H1 (cell line): ENCODE measurements around the gene VAPA. TPM values are rescaled to one million over a fixed set of nuclear protein-coding genes. Genes with fewer than 3 reads are reported as not detected.

Experiments used
- CTCF ChIA-PET: fragments of 300-600 bp; sonication (Branson Sonifier 250); formaldehyde crosslinking; loops from one replicate; lab custom pipeline; 2021; ENCODE audit not compliant: partially characterized antibody; lab: Charles Lee
- POLR2A ChIA-PET: fragments of 300-600 bp; sonication (Branson Sonifier 250); formaldehyde crosslinking; loops from one replicate; lab custom pipeline; 2021; ENCODE audit warnings: inconsistent platforms; ENCODE audit not compliant: partially characterized antibody; lab: Charles Lee
- DNase-seq, 2 experiments: peaks; one replicate each; pipeline versions ENCODE4 v3.0.0 to v3.0.0-alpha.2; 2010 to 2022; ENCODE audit warnings: low spot score in 2 of 2, low read depth in 1 of 2, mixed read lengths in 1 of 2
- FAIRE-seq: peaks from 2 replicates; lab custom pipeline; 2011; peaks lifted over from hg19 to GRCh38; lab: Jason Lieb, UNC
- H2AFZ ChIP-seq: 2 replicates; pipeline ENCODE4 v1.8.1; 2012; ENCODE audit warnings: low read length, inconsistent platforms
- H2AK5ac ChIP-seq: 2 replicates; pipeline ENCODE4 v1.6.1; 2013; ENCODE audit warnings: low read depth, low read length
- H2BK120ac ChIP-seq: replicated peaks from 2 replicates; pipeline ENCODE3; 2013; ENCODE audit warnings: low read depth, low read length, inconsistent platforms
- H2BK12ac ChIP-seq: 2 replicates; pipeline ENCODE4 v1.6.1; 2013; ENCODE audit warnings: low read depth, low read length
- H2BK15ac ChIP-seq: 2 replicates; pipeline ENCODE4 v1.6.1; 2013; ENCODE audit warnings: low read length
- H2BK20ac ChIP-seq: 2 replicates; pipeline ENCODE4 v1.6.1; 2013; ENCODE audit warnings: low read length
- H2BK5ac ChIP-seq: 2 replicates; pipeline ENCODE4 v1.6.1; 2013; ENCODE audit warnings: low read depth, low read length
- H3K14ac ChIP-seq: 2 replicates; pipeline ENCODE4 v1.6.1; 2013; ENCODE audit warnings: inconsistent platforms; ENCODE audit not compliant: insufficient read length
- H3K18ac ChIP-seq: 2 replicates; pipeline ENCODE4 v1.6.1; 2013; ENCODE audit warnings: low read length; ENCODE audit errors: extremely low read depth
- H3K23ac ChIP-seq: 2 replicates; pipeline ENCODE4 v1.6.1; 2013; ENCODE audit warnings: inconsistent platforms; ENCODE audit not compliant: insufficient read length
- H3K23me2 ChIP-seq: 2 replicates; pipeline ENCODE4 v1.6.1; 2013; ENCODE audit warnings: low read depth, low read length
- H3K27ac ChIP-seq: 2 replicates; pipeline ENCODE4 v1.6.1; 2011; ENCODE audit warnings: low read depth, low read length, inconsistent platforms
- H3K27me3 ChIP-seq, 4 experiments: replicated peaks in 1 of 4; 1 replicate in 1 of 4; 2 replicates in 3 of 4; pipeline versions ENCODE4 v1.6.1 to v1.8.1; 2011 to 2013; ENCODE audit warnings: low read length in 3 of 4, mild to moderate bottlenecking in 3 of 4, inconsistent platforms in 2 of 4, mixed read lengths in 2 of 4, moderate library complexity in 1 of 4; ENCODE audit not compliant: control insufficient read depth in 3 of 4, insufficient read depth in 3 of 4; ENCODE audit errors: extremely low read depth in 1 of 4
- H3K36me3 ChIP-seq, 4 experiments: 2 replicates each; pipeline versions ENCODE4 v1.6.1 to v1.8.1; 2011 to 2013; ENCODE audit warnings: mild to moderate bottlenecking in 4 of 4, low read length in 3 of 4, moderate library complexity in 2 of 4, control low read depth in 1 of 4, inconsistent platforms in 1 of 4; ENCODE audit not compliant: insufficient read depth in 4 of 4, control insufficient read depth in 2 of 4
- H3K4ac ChIP-seq: replicated peaks from 2 replicates; pipeline ENCODE3; 2013; ENCODE audit warnings: low read length, low read depth, mixed read lengths, inconsistent platforms; ENCODE audit not compliant: insufficient read length
- H3K4me1 ChIP-seq, 4 experiments: replicated peaks in 1 of 4; 1 replicate in 1 of 4; 2 replicates in 3 of 4; pipeline versions ENCODE4 v1.6.1 to v1.8.1; 2011 to 2013; ENCODE audit warnings: low read length in 3 of 4, inconsistent platforms in 2 of 4, mixed read lengths in 1 of 4; ENCODE audit not compliant: insufficient read depth in 4 of 4, control insufficient read depth in 3 of 4
- H3K4me2 ChIP-seq, 2 experiments: 2 replicates each; pipeline versions ENCODE4 v1.6.1 to v1.8.1; 2011 to 2013; ENCODE audit warnings: low read depth in 2 of 2, low read length in 2 of 2, control low read depth in 1 of 2, inconsistent platforms in 1 of 2, mild to moderate bottlenecking in 1 of 2; ENCODE audit not compliant: insufficient read depth in 1 of 2
- H3K4me3 ChIP-seq, 4 experiments: fragments of 200-600, 300-600 bp in 1 of 4; sonication (generic), shearing (Covaris generic), sonication (Bioruptor Twin) in 1 of 4; 2 replicates each; pipeline versions ENCODE4 v1.5.1 to v1.8.1; 2011 to 2016; ENCODE audit warnings: low read length in 4 of 4, low read depth in 3 of 4, control low read depth in 2 of 4, inconsistent platforms in 2 of 4, mild to moderate bottlenecking in 2 of 4, mixed read lengths in 1 of 4, moderate library complexity in 1 of 4; ENCODE audit not compliant: insufficient read depth in 2 of 4; ENCODE audit errors: extremely low read depth in 1 of 4
- H3K56ac ChIP-seq: replicated peaks from 2 replicates; pipeline ENCODE3; 2013; ENCODE audit warnings: low read depth, mild to moderate bottlenecking, mixed read lengths, low read length, inconsistent platforms; ENCODE audit not compliant: insufficient read length
- H3K79me1 ChIP-seq: 2 replicates; pipeline ENCODE4 v1.6.1; 2013; ENCODE audit warnings: low read depth, low read length, control low read depth
- H3K79me2 ChIP-seq, 2 experiments: 2 replicates each; pipeline versions ENCODE4 v1.6.1 to v1.8.1; 2012 to 2013; ENCODE audit warnings: low read length in 2 of 2, mild to moderate bottlenecking in 2 of 2, inconsistent platforms in 1 of 2; ENCODE audit not compliant: insufficient read depth in 2 of 2, control insufficient read depth in 1 of 2
- H3K9ac ChIP-seq, 4 experiments: replicated peaks in 1 of 4; 1 replicate in 1 of 4; 2 replicates in 3 of 4; pipeline versions ENCODE4 v1.6.1 to v1.8.1; 2011 to 2013; ENCODE audit warnings: low read depth in 3 of 4, low read length in 3 of 4, control low read depth in 2 of 4, mild to moderate bottlenecking in 2 of 4, moderate library complexity in 2 of 4, inconsistent platforms in 1 of 4; ENCODE audit errors: extremely low read depth in 1 of 4
- H3K9me3 ChIP-seq, 2 experiments: 2 replicates each; pipeline versions ENCODE4 v1.6.1 to v1.8.1; 2012 to 2013; ENCODE audit warnings: mild to moderate bottlenecking in 2 of 2, moderate library complexity in 2 of 2, control low read depth in 1 of 2, inconsistent platforms in 1 of 2, low read depth in 1 of 2, low read length in 1 of 2, mixed read lengths in 1 of 2; ENCODE audit not compliant: insufficient read depth in 2 of 2
- H4K20me1 ChIP-seq, 2 experiments: replicated peaks in 1 of 2; 2 replicates each; pipeline versions ENCODE3 to v1.8.1; 2011 to 2013; ENCODE audit warnings: inconsistent platforms in 2 of 2, low read length in 2 of 2, mild to moderate bottlenecking in 1 of 2; ENCODE audit not compliant: insufficient read depth in 2 of 2, control insufficient read depth in 1 of 2
- H4K5ac ChIP-seq: 2 replicates; pipeline ENCODE4 v1.6.1; 2013; ENCODE audit warnings: low read length, low read depth, mixed read lengths, inconsistent platforms; ENCODE audit not compliant: insufficient read length
- H4K8ac ChIP-seq: 2 replicates; pipeline ENCODE4 v1.8.0; 2013; ENCODE audit warnings: mild to moderate bottlenecking, moderate library complexity, low read length, inconsistent platforms; ENCODE audit not compliant: insufficient read depth; ENCODE audit errors: extremely low read depth
- H4K91ac ChIP-seq: replicated peaks from 2 replicates; pipeline ENCODE3; 2013; ENCODE audit warnings: low read length, mixed read lengths, inconsistent platforms; ENCODE audit not compliant: insufficient read length
- ASH2L ChIP-seq: fragments of 200-600, 300-600 bp; sonication (generic); IDR thresholded peaks from one replicate; pipeline ENCODE4 v1.7.1; 2017; ENCODE audit warnings: low read length
- ATF3 ChIP-seq: IDR thresholded peaks from 2 replicates; pipeline ENCODE4 v1.6.1; 2011; ENCODE audit warnings: low read depth, mild to moderate bottlenecking, low read length; ENCODE audit not compliant: insufficient read depth
- BCL11A ChIP-seq, 2 experiments: IDR thresholded peaks; one replicate each; pipeline ENCODE4 v1.6.1; 2011; ENCODE audit warnings: low read depth in 2 of 2, low read length in 2 of 2, mild to moderate bottlenecking in 2 of 2
- GABPA ChIP-seq: IDR thresholded peaks from 2 replicates; pipeline ENCODE4 v1.6.1; 2011; ENCODE audit warnings: mild to moderate bottlenecking, low read length, moderate library complexity, borderline replicate concordance; ENCODE audit not compliant: insufficient read depth
- JUN ChIP-seq: IDR thresholded peaks from 2 replicates; pipeline ENCODE4 v1.6.1; 2011; ENCODE audit warnings: low read depth, mild to moderate bottlenecking, improper control_type of control experiment, low read length
- KDM4A ChIP-seq: IDR thresholded peaks from one replicate; pipeline ENCODE4 v1.7.1; 2012; ENCODE audit warnings: low read depth, mild to moderate bottlenecking, moderate library complexity, low read length, inconsistent platforms; ENCODE audit not compliant: severe bottlenecking
- MAFK ChIP-seq: IDR thresholded peaks from 2 replicates; pipeline ENCODE4 v1.6.1; 2012; ENCODE audit warnings: low read depth, mild to moderate bottlenecking, improper control_type of control experiment, low read length
- NRF1 ChIP-seq: IDR thresholded peaks from 2 replicates; pipeline ENCODE4 v1.6.1; 2011; ENCODE audit warnings: mild to moderate bottlenecking, low read depth, low read length, improper control_type of control experiment
- RBBP5 ChIP-seq: IDR thresholded peaks from 2 replicates; pipeline ENCODE4 v1.7.1; 2012; ENCODE audit warnings: low read depth, mild to moderate bottlenecking, inconsistent platforms, low read length, moderate library complexity, borderline replicate concordance
- SP2 ChIP-seq: IDR thresholded peaks from 2 replicates; pipeline ENCODE4 v1.6.1; 2012; ENCODE audit warnings: mild to moderate bottlenecking, low read length, inconsistent platforms
- TAF1 ChIP-seq: IDR thresholded peaks from 2 replicates; pipeline ENCODE4 v1.6.1; 2011; ENCODE audit warnings: mild to moderate bottlenecking, low read depth, low read length
- TAF7 ChIP-seq: optimal IDR thresholded peaks from 2 replicates; pipeline ENCODE3; 2011; ENCODE audit warnings: low read depth, mild to moderate bottlenecking, inconsistent platforms, low read length, moderate library complexity, borderline replicate concordance
- TCF12 ChIP-seq: IDR thresholded peaks from 2 replicates; pipeline ENCODE4 v1.6.1; 2011; ENCODE audit warnings: low read depth, mild to moderate bottlenecking, low read length
- TEAD4 ChIP-seq: IDR thresholded peaks from 2 replicates; pipeline ENCODE4 v1.6.1; 2012; ENCODE audit warnings: low read depth, low read length, inconsistent platforms, mixed read lengths
- ZNF274 ChIP-seq: IDR thresholded peaks from 2 replicates; pipeline ENCODE4 v1.7.0; 2012; ENCODE audit warnings: low read length, borderline replicate concordance; ENCODE audit errors: extremely low read depth
- WGBS, 2 experiments: shearing (Covaris generic) in 1 of 2; methylation state at CpG; one replicate each; pipeline versions ENCODE4 v1.1.6 to v1.1.7; 2013 to 2015; ENCODE audit warnings: low lambda C conversion rate in 2 of 2, mixed read lengths in 2 of 2, inconsistent platforms in 1 of 2, low coverage in 1 of 2, missing lambda C conversion rate in 1 of 2; ENCODE audit not compliant: insufficient replicate concordance in 2 of 2, insufficient coverage in 1 of 2, insufficient read length in 1 of 2; ENCODE audit errors: extremely low coverage in 1 of 2, missing lambda C conversion rate in 1 of 2; 5-methylcytosine and 5-hydroxymethylcytosine counted together
- polyA plus RNA-seq, 7 experiments: library from polyadenylated mRNA; depleted of rRNA in 3 of 7; stranded (reverse) in 5 of 7; unstranded in 2 of 7; fragments of >200 nt in 5 of 7; fragments of 200-250 nt in 2 of 7; gene quantifications; 1 replicate in 5 of 7; 2 replicates in 1 of 7; 4 replicates in 1 of 7; pipeline versions ENCODE4 v1.2.1 to v1.2.3, GENCODE V29; 2011 to 2013; ENCODE audit warnings: missing spikeins in 2 of 7, mixed read lengths in 2 of 7
- total RNA-seq: library from RNA; stranded (reverse); fragmentation: NEBNext Ultra II Directional; extraction: Animal tissue kit (Norgen Biotek cat#: 25700); gene quantifications from 2 replicates; pipeline ENCODE4 v1.2.1, GENCODE V29; 2021

Gene VAPA
- total and polyA plus RNA-seq, 2 of the 8 experiments (the other 6 are each of a cell fraction or from before 2014, with no cell fraction given) = 79.7 to 130 TPM

- H3K79me2 ChIP-seq = no peaks in the 10 kb centered on the region
- H2BK12ac ChIP-seq = no peak overlapping the region
- no peak overlapping the region for H4K91ac ChIP-seq
- H3K18ac ChIP-seq = no peak overlapping the region
- no peak overlapping the region for H3K56ac ChIP-seq
- WGBS, 2 experiments = 88% methylated on average over 5 of the region's 5 CpGs; no CpG with 5 or more reads in 1 of the 2 experiments
- no peak overlapping the region for H2BK5ac ChIP-seq
- no peaks in the 10 kb centered on the region for H3K23me2 ChIP-seq
- no peak overlapping the region for H2BK120ac ChIP-seq
- no peak overlapping the region for H2BK20ac ChIP-seq
- H3K4me1 ChIP-seq = no peaks in the 10 kb centered on the region
- no peak overlapping the region for H2AK5ac ChIP-seq
- no peaks in the 10 kb centered on the region for H3K79me1 ChIP-seq
- no peak for DNase-seq
- no peaks in the 10 kb centered on the region for H3K27me3 ChIP-seq
- no peak overlapping the region for H3K27ac ChIP-seq
- no peak overlapping the region for H2BK15ac ChIP-seq
- no peak overlapping the region for H3K14ac ChIP-seq
- no peak overlapping the region for H4K8ac ChIP-seq
- no peaks in the 10 kb centered on the region for H3K9me3 ChIP-seq
- POLR2A ChIA-PET = interaction anchor here (1.2 kb wide), 1 partner anchor 23 kb away, joined by 3 read pairs; the partner anchor contains the start of gene VAPA
- H4K5ac ChIP-seq = no peak overlapping the region
- no peak overlapping the region for H3K23ac ChIP-seq
- CTCF ChIA-PET = no interaction called here
- no peaks in the 10 kb centered on the region for H3K36me3 ChIP-seq
- H3K9ac ChIP-seq = no peak overlapping the region
- FAIRE-seq = no peak
- H3K4ac ChIP-seq = no peak overlapping the region
- H2AFZ ChIP-seq = no peak overlapping the region
- no peak overlapping the region for H3K4me3 ChIP-seq
- H4K20me1 ChIP-seq = no peaks in the 10 kb centered on the region
- H3K4me2 ChIP-seq = no peak overlapping the region
- TF ChIP-seq TAF7 = no peak
- TF ChIP-seq NRF1 = no peak
- TF ChIP-seq TCF12 = no peak
- no peak for TF ChIP-seq TAF1
- no peak for TF ChIP-seq MAFK
- no peak for TF ChIP-seq KDM4A
- TF ChIP-seq JUN = no peak
- no peak for TF ChIP-seq ATF3
- TF ChIP-seq RBBP5 = no peak
- TF ChIP-seq ASH2L = no peak
- TF ChIP-seq ZNF274 = no peak
- no peak for TF ChIP-seq GABPA
- TF ChIP-seq BCL11A (IDR thresholded peaks at IDR 0.05; ENCODE audit: low read depth in 2 of 2, low read length in 2 of 2) = no peak
- TF ChIP-seq SP2 = no peak
- TF ChIP-seq TEAD4 = no peak
Measured at GRCh38 chr18:9890196-9890595, 23.6 kb upstream of the VAPA start.
